Peyer's patch (tissue), 4 donors: ENCODE results near the gene CLPTM1L. TPM values are rescaled to one million over a fixed set of nuclear protein-coding genes. Genes with fewer than 3 reads are reported as not detected.

Experiments used
- DNase-seq, 3 donors: peaks; one replicate each; pipeline ENCODE4 v3.0.0-alpha.2; 2017 to 2019
- H3K27ac ChIP-seq, 4 donors: fragments of 200-600 bp; sonication (generic); one replicate each; pipeline ENCODE4 v1.5.1; 2016 to 2019
- H3K27me3 ChIP-seq, 2 donors: fragments of 200-600 bp; sonication (generic); one replicate each; pipeline ENCODE4 v1.5.1; 2019
- H3K36me3 ChIP-seq, 3 donors: fragments of 200-600 bp; sonication (generic); one replicate each; pipeline ENCODE4 v1.5.1; 2016 to 2019
- H3K4me1 ChIP-seq, 4 donors: fragments of 200-600 bp; sonication (generic); one replicate each; pipeline ENCODE4 v1.5.1; 2016 to 2019
- H3K4me3 ChIP-seq, 4 donors: fragments of 200-600 bp; sonication (generic); 1 replicate in 3 of 4; 2 replicates in 1 of 4; pipeline ENCODE4 v1.5.1; 2016 to 2019; ENCODE audit warnings: mild to moderate bottlenecking in 1 of 4
- H3K9me3 ChIP-seq, 4 donors: fragments of 200-600 bp; sonication (generic); one replicate each; pipeline ENCODE4 v1.5.1; 2016 to 2019; ENCODE audit warnings: mild to moderate bottlenecking in 1 of 4
- POLR2A ChIP-seq, 2 donors: fragments of 450-650 bp; IDR thresholded peaks; one replicate each; pipeline ENCODE4 v1.5.1; 2017; ENCODE audit warnings: antibody characterized with exemption in 2 of 2, mild to moderate bottlenecking in 2 of 2, moderate library complexity in 2 of 2
- total RNA-seq, 4 donors: library from RNA; depleted of rRNA; stranded (reverse); fragments of >200 nt; gene quantifications; one replicate each; pipeline ENCODE4 v1.1.0, GENCODE V29; 2016
- TF ChIP-seq, protein P1 (sequence below), 6 experiments: fragments of 450-650 bp in 4 of 6; fragments of 200-600 bp in 2 of 6; sonication (generic) in 1 of 6; IDR thresholded peaks; one replicate each; pipeline ENCODE4 v1.5.1; 2017 to 2019; ENCODE audit warnings: antibody characterized with exemption in 6 of 6, mild to moderate bottlenecking in 3 of 6, moderate library complexity in 1 of 6

Gene CLPTM1L
- total RNA-seq, 4 donors from 2014 or later = 115 to 209 (median 143) TPM

DNA sequence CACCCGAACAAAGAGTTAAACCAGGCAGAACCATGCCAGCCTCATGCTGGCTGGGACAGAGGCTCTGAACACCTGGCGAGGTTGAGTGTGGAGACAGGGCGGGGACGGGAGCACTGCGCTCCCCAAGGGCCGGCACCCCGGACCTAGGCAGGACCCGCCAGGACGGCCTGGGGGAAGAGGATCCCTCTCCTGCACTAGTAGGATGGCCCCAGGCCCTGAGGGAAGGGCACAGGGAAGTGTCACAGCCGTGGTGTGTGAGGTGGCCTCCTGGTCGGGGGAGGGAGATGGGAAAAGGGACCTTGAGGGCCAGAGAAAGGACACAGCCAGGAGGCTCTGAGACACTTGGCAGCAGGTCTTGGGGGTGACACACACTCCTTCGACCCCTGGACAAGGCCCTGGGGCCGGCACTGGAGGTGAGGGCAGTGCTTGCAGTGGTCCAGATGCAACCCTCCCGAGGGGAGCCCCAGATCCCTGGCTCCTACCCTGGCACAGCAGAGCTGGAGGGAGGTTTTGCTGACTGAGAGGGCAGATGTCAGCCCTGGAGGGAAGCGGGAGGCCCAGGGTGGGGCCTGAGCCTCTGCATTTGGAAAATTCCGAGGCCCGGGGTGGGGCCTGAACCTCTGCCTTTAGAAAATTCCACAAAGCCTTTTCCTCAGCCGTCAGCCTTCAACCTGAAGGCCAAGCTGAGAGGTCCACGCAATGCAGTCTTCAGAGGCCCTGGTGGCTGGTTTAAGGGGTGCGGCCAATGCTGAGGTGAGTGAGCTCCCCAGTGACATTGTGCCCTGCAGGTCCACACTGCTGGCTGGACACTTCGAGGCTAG is 25.3 kb downstream of the CLPTM1L start:
- Histone ChIP-seq H3K4me3 (no peak overlapping the region), H3K27me3 (no peaks in the 10 kb centered on the region), H3K36me3 (peaks cover 0 to 76% (median 0%) of the 10 kb centered on the region in 3 donors), H3K27ac (peak overlapping the region in 1 of 4 donors; percentile 3), H3K9me3 (no peaks in the 10 kb centered on the region), H3K4me1 (peaks cover 0 to 24% (median 8%) of the 10 kb centered on the region in 4 donors)
- DNase-seq = peak in 2 of 3 donors; percentile 34 to 51
- TF ChIP-seq, protein P1, sequence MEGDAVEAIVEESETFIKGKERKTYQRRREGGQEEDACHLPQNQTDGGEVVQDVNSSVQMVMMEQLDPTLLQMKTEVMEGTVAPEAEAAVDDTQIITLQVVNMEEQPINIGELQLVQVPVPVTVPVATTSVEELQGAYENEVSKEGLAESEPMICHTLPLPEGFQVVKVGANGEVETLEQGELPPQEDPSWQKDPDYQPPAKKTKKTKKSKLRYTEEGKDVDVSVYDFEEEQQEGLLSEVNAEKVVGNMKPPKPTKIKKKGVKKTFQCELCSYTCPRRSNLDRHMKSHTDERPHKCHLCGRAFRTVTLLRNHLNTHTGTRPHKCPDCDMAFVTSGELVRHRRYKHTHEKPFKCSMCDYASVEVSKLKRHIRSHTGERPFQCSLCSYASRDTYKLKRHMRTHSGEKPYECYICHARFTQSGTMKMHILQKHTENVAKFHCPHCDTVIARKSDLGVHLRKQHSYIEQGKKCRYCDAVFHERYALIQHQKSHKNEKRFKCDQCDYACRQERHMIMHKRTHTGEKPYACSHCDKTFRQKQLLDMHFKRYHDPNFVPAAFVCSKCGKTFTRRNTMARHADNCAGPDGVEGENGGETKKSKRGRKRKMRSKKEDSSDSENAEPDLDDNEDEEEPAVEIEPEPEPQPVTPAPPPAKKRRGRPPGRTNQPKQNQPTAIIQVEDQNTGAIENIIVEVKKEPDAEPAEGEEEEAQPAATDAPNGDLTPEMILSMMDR (IDR thresholded peaks at IDR 0.05) = no peak
- TF ChIP-seq POLR2A (IDR thresholded peaks at IDR 0.05) = no peak

- H3K4me1 ChIP-seq = peaks cover 0 to 28% (median 12%) of the 10 kb centered on the region in 4 donors
- no peaks in the 10 kb centered on the region for H3K27me3 ChIP-seq
- H3K27ac ChIP-seq = no peak overlapping the region
- H3K9me3 ChIP-seq = no peaks in the 10 kb centered on the region
- TF ChIP-seq, protein P1 (IDR thresholded peaks at IDR 0.05) = no peak
- TF ChIP-seq POLR2A (IDR thresholded peaks at IDR 0.05) = no peak
- peak in 2 of 3 donors; percentile 51 to 52 for DNase-seq
- no peak overlapping the region for H3K4me3 ChIP-seq
- peaks cover 0 to 67% (median 0%) of the 10 kb centered on the region in 3 donors for H3K36me3 ChIP-seq
Measured at GRCh38 chr5:1318659-1319251, 26.1 kb downstream of the CLPTM1L start.

DNA sequence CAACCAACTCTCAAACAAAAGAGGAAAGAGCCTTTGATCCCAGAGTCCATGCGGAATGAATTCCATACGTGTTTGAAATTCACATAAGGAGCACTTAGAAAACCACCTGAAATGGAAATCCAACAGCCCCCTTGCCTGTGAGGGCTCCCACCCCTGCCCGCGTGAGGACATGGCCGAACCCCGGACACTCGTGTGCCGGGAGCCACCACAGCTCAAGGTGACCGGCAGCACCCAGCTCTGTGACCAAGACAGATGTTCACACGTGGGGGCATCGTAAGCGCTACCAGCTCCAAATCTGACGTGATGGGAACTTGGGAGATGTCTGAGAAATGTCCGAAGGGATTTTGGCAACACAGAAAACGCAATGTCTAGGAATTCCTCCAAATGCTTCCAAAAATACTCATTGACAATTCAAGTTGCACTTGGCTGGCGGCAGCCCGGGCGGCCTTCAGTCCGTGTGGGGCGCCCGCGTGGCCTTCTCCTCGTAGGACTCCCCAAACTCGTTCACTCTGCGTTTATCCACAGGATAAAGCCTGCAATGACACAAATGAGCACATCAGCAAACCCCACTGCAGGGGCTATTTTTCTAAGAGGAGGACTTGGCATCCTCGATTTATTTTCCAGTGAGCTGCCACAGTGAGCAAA is 26.9 kb downstream of the CLPTM1L start:
- Histone ChIP-seq H3K9me3 (no peaks in the 10 kb centered on the region), H3K36me3 (peaks cover 0 to 60% (median 0%) of the 10 kb centered on the region in 3 donors), H3K4me3 (no peak overlapping the region), H3K27ac (no peak overlapping the region), H3K4me1 (peaks cover 0 to 28% (median 18%) of the 10 kb centered on the region in 4 donors), H3K27me3 (no peaks in the 10 kb centered on the region)
- peak in 1 of 3 donors; percentile 31 for DNase-seq
- no peak for TF ChIP-seq POLR2A (IDR thresholded peaks at IDR 0.05)
- TF ChIP-seq, protein P1 (IDR thresholded peaks at IDR 0.05) = no peak

- no peak for TF ChIP-seq POLR2A (IDR thresholded peaks at IDR 0.05)
- TF ChIP-seq, protein P1 (IDR thresholded peaks at IDR 0.05) = no peak
- DNase-seq = peak in 2 of 3 donors; percentile 24 to 44
Measured at GRCh38 chr5:1316588-1317340, 28.1 kb downstream of the CLPTM1L start.

More at GRCh38 chr5:1316588-1317340, 28.1 kb downstream of the CLPTM1L start:
- H3K4me1 ChIP-seq = peaks cover 0 to 28% (median 18%) of the 10 kb centered on the region in 4 donors
- H3K4me3 ChIP-seq = peak overlapping the region in 1 of 4 donors; percentile 35
- H3K27me3 ChIP-seq = no peaks in the 10 kb centered on the region
- H3K9me3 ChIP-seq = no peaks in the 10 kb centered on the region
- H3K36me3 ChIP-seq = peaks cover 0 to 48% (median 0%) of the 10 kb centered on the region in 3 donors
- H3K27ac ChIP-seq = peak overlapping the region; percentile 40 to 73 (median 64)
